Measurements from ENCODE around the gene PSMD5. TPM values are rescaled to one million over a fixed set of nuclear protein-coding genes. Genes with fewer than 3 reads are reported as not detected.

PSMD5 gene
- total and polyA plus RNA-seq, 10 of the 15 experiments (the other 5 are each of a cell fraction or from before 2014, with no cell fraction given), result 8.8 to 47.7 (median 25.1) TPM

- TF ChIP-seq CUX1 (IDR thresholded peaks at IDR 0.05; ENCODE audit: insufficient replicate concordance, low read depth, low read length) (no peak), SUPT20H (IDR thresholded peaks at IDR 0.05; ENCODE audit: borderline replicate concordance, control insufficient read depth, low read depth, low read length) (no peak)
Measured at GRCh38 chr9:120768247-120768646, 74.5 kb downstream of the PSMD5 start (continued).

- Histone ChIP-seq H3K36me3 (ENCODE audit: control insufficient read depth in 2 of 2, insufficient read depth in 2 of 2, low read length in 1 of 2) (peaks cover 8 to 46% of the 10 kb centered on the region in 2 experiments), H3K4me3 (no peak overlapping the region), H3K9me3 (replicated peaks; ENCODE audit: control insufficient read depth, insufficient read depth, low read length) (no peaks in the 10 kb centered on the region), H3K4me1 (ENCODE audit: control insufficient read depth, insufficient read depth, low read length) (no peaks in the 10 kb centered on the region), H3K27ac (ENCODE audit: control insufficient read depth, insufficient read depth) (no peak overlapping the region), H3K9ac (ENCODE audit: control insufficient read depth, insufficient read depth, low read length) (no peak overlapping the region), H3K79me2 (ENCODE audit: control insufficient read depth, insufficient read depth, low read length) (no peaks in the 10 kb centered on the region), H4K20me1 (ENCODE audit: control insufficient read depth, insufficient read depth) (no peaks in the 10 kb centered on the region), H3K4me2 (ENCODE audit: control insufficient read depth, insufficient read depth) (no peak overlapping the region), H3K27me3 (replicated peaks in 1 of 2; ENCODE audit: control insufficient read depth in 2 of 2, insufficient read depth in 2 of 2, low read length in 1 of 2) (no peaks in the 10 kb centered on the region), H2AFZ (ENCODE audit: control insufficient read depth, low read depth, low read length) (no peak overlapping the region)
- 71% methylated on average over 3 of the region's 3 CpGs for WGBS (ENCODE audit: insufficient coverage, insufficient replicate concordance, low lambda C conversion rate, missing lambda C conversion rate)
- in situ Hi-C loops (cut with MboI) (no loop called here), intact Hi-C loops (cut with micrococcal nuclease; ENCODE audit: unreplicated experiment) (no loop called here)
- ATAC-seq (no peak), FAIRE-seq (no peak), DNase-seq (ENCODE audit: low read depth, low spot score) (no peak)
- ChIA-PET POLR2A (no interaction called here), SMC1A (ENCODE audit: uncharacterized antibody, unreplicated experiment) (interaction anchor here (1.6 to 2.2 kb wide), 2 partner anchors 11 to 293 kb away, joined by 5 to 6 read pairs; no protein-coding TSS in a partner anchor), RAD21 (ENCODE audit: unreplicated experiment) (interaction anchor here (1.0 kb wide), 2 partner anchors 12 to 293 kb away, joined by 4 read pairs; no protein-coding TSS in a partner anchor), CTCF (interaction anchor here (1.0 to 2.4 kb wide), 4 partner anchors 9 to 295 kb away, joined by 3 to 18 read pairs (median 3); no protein-coding TSS in a partner anchor)
- BruUV-seq (replicated peaks), result no TSS peak
- TF ChIP-seq ZBTB11 (CRISPR knock-in tag; IDR thresholded peaks at IDR 0.05), result no peak
- TF ChIP-seq RCOR1 (conservative IDR thresholded peaks at IDR 0.05; ENCODE audit: low read depth, low read length), result no peak
- no peak for TF ChIP-seq STAT3 (IDR thresholded peaks at IDR 0.05; ENCODE audit: low read depth, low read length)
- TF ChIP-seq TCF12 (IDR thresholded peaks at IDR 0.05; ENCODE audit: low read depth, low read length), result no peak
- TF ChIP-seq ATF3 (IDR thresholded peaks at IDR 0.05; ENCODE audit: borderline replicate concordance, extremely low read depth, low read depth, low read length), result no peak
- no peak for TF ChIP-seq CHD2 (IDR thresholded peaks at IDR 0.05; ENCODE audit: borderline replicate concordance, low read depth, low read length)
- no peak for TF ChIP-seq E4F1 (IDR thresholded peaks at IDR 0.05; ENCODE audit: borderline replicate concordance, partially characterized antibody)
- TF ChIP-seq SIN3A (IDR thresholded peaks at IDR 0.05; ENCODE audit: low read depth, low read length), result no peak
Measured at GRCh38 chr9:120767451-120767850, 75.3 kb downstream of the PSMD5 start.

Measured in GM12878 (cell line).